Measurements from ENCODE around the gene RPE65. TPM values are rescaled to one million over a fixed set of nuclear protein-coding genes. Genes with fewer than 3 reads are reported as not detected.

Gene RPE65
- total RNA-seq, 1 experiment from 2014 or later: not detected

GRCh38 chr1:68442006-68442405 is 7.7 kb downstream of the RPE65 start:
- TF ChIP-seq CTCF (IDR thresholded peaks at IDR 0.05; ENCODE audit: unreplicated experiment): no peak
- DNase-seq: no peak
- intact Hi-C loops (cut with micrococcal nuclease; ENCODE audit: unreplicated experiment): loop anchor here (2.0 to 5.0 kb wide), 2 partner anchors 100 to 121 kb away; no protein-coding TSS in a partner anchor
- Mint-ChIP-seq H3K4me3 (ENCODE audit: low read depth, unreplicated experiment) (no peak overlapping the region), H3K36me3 (ENCODE audit: insufficient read depth, unreplicated experiment) (no peaks in the 10 kb centered on the region), H3K9me3 (ENCODE audit: low read depth, unreplicated experiment) (no peaks in the 10 kb centered on the region), H3K27me3 (ENCODE audit: unreplicated experiment) (no peaks in the 10 kb centered on the region), H3K4me1 (ENCODE audit: low read depth, unreplicated experiment) (peaks cover 24% of the 10 kb centered on the region), H3K27ac (ENCODE audit: unreplicated experiment) (no peak overlapping the region)
- CTCF ChIA-PET: interaction anchor here (1.0 to 1.7 kb wide), 5 partner anchors 58 to 326 kb away, joined by 3 to 8 read pairs (median 3); no protein-coding TSS in a partner anchor
- no TSS peak for BruUV-seq (replicated peaks)

GRCh38 chr1:68438310-68438709 is 11.4 kb downstream of the RPE65 start:
- BruUV-seq (replicated peaks): no TSS peak
- peaks cover 19% of the 10 kb centered on the region for H3K4me1 Mint-ChIP-seq (ENCODE audit: low read depth, unreplicated experiment)
- peak overlapping the region; percentile 48 for H3K4me3 Mint-ChIP-seq (ENCODE audit: low read depth, unreplicated experiment)
- no peaks in the 10 kb centered on the region for H3K36me3 Mint-ChIP-seq (ENCODE audit: insufficient read depth, unreplicated experiment)
- intact Hi-C loops (cut with micrococcal nuclease; ENCODE audit: unreplicated experiment): no loop called here
- peak overlapping the region; percentile 36 for H3K27ac Mint-ChIP-seq (ENCODE audit: unreplicated experiment)
- TF ChIP-seq CTCF (IDR thresholded peaks at IDR 0.05; ENCODE audit: unreplicated experiment): no peak
- H3K9me3 Mint-ChIP-seq (ENCODE audit: low read depth, unreplicated experiment): no peaks in the 10 kb centered on the region
- CTCF ChIA-PET: interaction anchor here (1.4 kb wide), 1 partner anchor 54 kb away, joined by 3 read pairs; no protein-coding TSS in a partner anchor
- H3K27me3 Mint-ChIP-seq (ENCODE audit: unreplicated experiment): no peaks in the 10 kb centered on the region
- no peak for DNase-seq

- Mint-ChIP-seq H3K36me3 (ENCODE audit: insufficient read depth, unreplicated experiment) (no peaks in the 10 kb centered on the region), H3K4me3 (ENCODE audit: low read depth, unreplicated experiment) (no peak overlapping the region), H3K27me3 (ENCODE audit: unreplicated experiment) (no peaks in the 10 kb centered on the region), H3K4me1 (ENCODE audit: low read depth, unreplicated experiment) (peaks cover 4% of the 10 kb centered on the region), H3K27ac (ENCODE audit: unreplicated experiment) (no peak overlapping the region), H3K9me3 (ENCODE audit: low read depth, unreplicated experiment) (no peaks in the 10 kb centered on the region)
- CTCF ChIA-PET: no interaction called here
- no peak for TF ChIP-seq CTCF (IDR thresholded peaks at IDR 0.05; ENCODE audit: unreplicated experiment)
- no TSS peak for BruUV-seq (replicated peaks)
- intact Hi-C loops (cut with micrococcal nuclease; ENCODE audit: unreplicated experiment): no loop called here
- DNase-seq: no peak
These were observed 16.4 kb downstream of the RPE65 start for GRCh38 chr1:68433395-68433794.

- BruUV-seq (replicated peaks): no TSS peak
- Mint-ChIP-seq H3K36me3 (ENCODE audit: insufficient read depth, unreplicated experiment) (no peaks in the 10 kb centered on the region), H3K27ac (ENCODE audit: unreplicated experiment) (no peak overlapping the region), H3K4me3 (ENCODE audit: low read depth, unreplicated experiment) (no peak overlapping the region), H3K4me1 (ENCODE audit: low read depth, unreplicated experiment) (no peaks in the 10 kb centered on the region), H3K9me3 (ENCODE audit: low read depth, unreplicated experiment) (no peaks in the 10 kb centered on the region), H3K27me3 (ENCODE audit: unreplicated experiment) (no peaks in the 10 kb centered on the region)
- TF ChIP-seq CTCF (IDR thresholded peaks at IDR 0.05; ENCODE audit: unreplicated experiment): no peak
- CTCF ChIA-PET: no interaction called here
- intact Hi-C loops (cut with micrococcal nuclease; ENCODE audit: unreplicated experiment): no loop called here
- DNase-seq: no peak
These were observed 18.7 kb downstream of the RPE65 start for GRCh38 chr1:68431076-68431475.
